Epithelial cell of proximal tubule (primary cell): ENCODE results near the gene YKT6. TPM values are rescaled to one million over a fixed set of nuclear protein-coding genes. Genes with fewer than 3 reads are reported as not detected.
A peak's percentile ranks its signal among the peaks of the same experiment; 100 is the strongest.
"Not testable (repeated sequence)": the region's sequence is repeated elsewhere in the genome, so short reads cannot be mapped to it uniquely, and the experiment has no call there.

Experiments used
- DNase-seq: peaks from one replicate; pipeline ENCODE4 v3.0.0-alpha.2; 2011; ENCODE audit warnings: low read depth
- H3K4me3 ChIP-seq: 2 replicates; pipeline ENCODE4 v1.5.1; 2011; ENCODE audit warnings: low read depth, mild to moderate bottlenecking, low read length
- total RNA-seq: library from RNA; depleted of rRNA; stranded (reverse); fragments of >200 nt; gene quantifications from 2 replicates; pipeline ENCODE4 v1.2.3, GENCODE V29; 2015
- TF ChIP-seq, protein P1 (sequence below): conservative IDR thresholded peaks from 2 replicates; pipeline ENCODE4 v1.5.1; 2012; ENCODE audit warnings: low read depth, mild to moderate bottlenecking, low read length

YKT6 gene
- total RNA-seq, 1 donor from 2014 or later: 79.3 TPM

DNA sequence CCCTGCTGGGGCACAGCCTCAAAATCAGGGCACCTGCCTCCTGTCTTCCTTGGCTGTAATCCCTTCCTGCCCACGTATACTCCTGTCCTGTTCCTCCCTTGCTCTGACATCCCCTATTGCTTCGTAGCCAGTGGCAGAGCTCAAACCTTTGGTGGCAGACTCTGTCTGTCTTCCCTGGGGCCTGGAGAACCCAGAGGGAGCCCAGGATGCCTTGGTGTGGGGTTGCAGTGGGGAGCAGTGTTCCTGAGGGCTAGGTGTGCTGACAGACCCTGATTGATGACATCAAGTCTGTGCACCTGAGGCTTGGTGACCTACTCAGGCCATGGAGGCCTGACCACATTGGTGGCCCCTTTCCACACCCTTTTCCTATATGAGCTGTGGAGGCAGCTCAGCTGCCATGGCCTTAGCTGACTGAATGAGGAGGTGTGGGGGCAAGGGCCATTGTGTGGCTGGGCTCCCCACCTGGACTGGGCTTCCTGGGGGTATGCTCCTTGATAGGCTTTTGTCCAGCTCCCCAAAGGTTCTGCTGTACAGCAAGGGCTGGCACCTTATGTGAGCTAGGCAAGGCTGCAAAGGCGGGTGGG lies 6.1 kb upstream of the YKT6 start:
- no peak for DNase-seq
- TF ChIP-seq, protein P1, sequence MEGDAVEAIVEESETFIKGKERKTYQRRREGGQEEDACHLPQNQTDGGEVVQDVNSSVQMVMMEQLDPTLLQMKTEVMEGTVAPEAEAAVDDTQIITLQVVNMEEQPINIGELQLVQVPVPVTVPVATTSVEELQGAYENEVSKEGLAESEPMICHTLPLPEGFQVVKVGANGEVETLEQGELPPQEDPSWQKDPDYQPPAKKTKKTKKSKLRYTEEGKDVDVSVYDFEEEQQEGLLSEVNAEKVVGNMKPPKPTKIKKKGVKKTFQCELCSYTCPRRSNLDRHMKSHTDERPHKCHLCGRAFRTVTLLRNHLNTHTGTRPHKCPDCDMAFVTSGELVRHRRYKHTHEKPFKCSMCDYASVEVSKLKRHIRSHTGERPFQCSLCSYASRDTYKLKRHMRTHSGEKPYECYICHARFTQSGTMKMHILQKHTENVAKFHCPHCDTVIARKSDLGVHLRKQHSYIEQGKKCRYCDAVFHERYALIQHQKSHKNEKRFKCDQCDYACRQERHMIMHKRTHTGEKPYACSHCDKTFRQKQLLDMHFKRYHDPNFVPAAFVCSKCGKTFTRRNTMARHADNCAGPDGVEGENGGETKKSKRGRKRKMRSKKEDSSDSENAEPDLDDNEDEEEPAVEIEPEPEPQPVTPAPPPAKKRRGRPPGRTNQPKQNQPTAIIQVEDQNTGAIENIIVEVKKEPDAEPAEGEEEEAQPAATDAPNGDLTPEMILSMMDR: no peak
- H3K4me3 ChIP-seq: no peak overlapping the region

DNA sequence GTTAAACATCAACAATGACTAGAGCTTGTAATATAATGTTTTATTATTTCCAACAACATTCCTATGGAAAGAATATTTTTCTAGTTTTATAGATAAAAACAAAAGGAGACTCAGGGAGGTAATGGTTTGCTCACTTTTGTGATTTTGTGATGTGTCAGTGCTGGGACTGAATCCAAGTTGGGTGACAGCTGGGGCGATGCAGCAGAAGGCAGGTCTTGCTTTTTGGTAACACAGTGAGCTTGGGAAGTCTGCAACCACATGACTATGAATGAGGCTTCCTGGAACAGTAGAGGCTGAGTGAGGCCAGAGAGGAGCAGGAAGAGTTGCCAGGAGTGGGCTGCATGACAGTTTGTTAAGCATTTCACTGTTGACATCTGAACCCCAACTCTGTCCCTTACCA lies 4.9 kb upstream of the YKT6 start:
- DNase-seq: no peak
- H3K4me3 ChIP-seq: no peak overlapping the region
- TF ChIP-seq, protein P1: no peak

DNA sequence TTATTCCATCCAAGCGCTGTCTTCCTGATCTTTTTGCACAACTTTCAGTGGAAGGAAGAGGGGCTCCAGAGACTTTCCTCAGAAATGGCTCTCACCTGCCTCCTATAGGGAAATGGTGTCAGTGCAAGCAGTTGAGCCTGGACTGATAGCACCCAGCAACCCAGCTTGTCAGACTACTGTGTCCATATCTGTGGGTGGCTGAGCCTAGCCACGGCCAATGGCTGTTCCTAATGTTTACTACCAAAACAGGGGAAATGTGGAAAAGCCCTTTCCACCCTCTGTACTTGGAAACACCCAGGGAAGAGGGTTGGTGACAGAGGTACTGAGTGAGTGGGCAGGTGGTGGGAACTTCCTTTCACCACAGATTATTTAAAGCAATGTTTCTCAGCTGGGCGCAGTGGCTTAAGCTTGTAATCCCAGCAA lies 4.3 kb upstream of the YKT6 start:
- DNase-seq: no peak
- no peak overlapping the region for H3K4me3 ChIP-seq
- TF ChIP-seq, protein P1: peak; percentile 85

DNA sequence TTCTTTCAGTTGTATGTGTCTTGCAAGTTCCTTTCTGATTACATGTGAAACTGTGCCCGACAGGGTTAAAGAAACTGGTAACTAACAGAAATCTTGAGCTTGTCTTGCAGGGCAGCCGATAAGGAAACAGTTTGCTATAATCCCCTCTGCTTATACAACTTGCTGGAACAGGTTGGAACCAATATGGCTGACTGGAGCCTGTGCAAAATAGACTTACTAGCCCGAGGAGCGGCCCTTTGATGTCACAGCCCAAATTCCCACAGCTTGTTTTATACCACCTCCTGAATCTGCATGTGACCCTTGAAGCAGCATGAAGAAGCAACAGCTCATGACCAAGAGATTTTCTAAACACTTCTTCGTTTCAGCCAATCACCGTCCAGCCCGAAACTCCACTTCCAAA lies 3.3 kb upstream of the YKT6 start:
- no peak overlapping the region for H3K4me3 ChIP-seq
- TF ChIP-seq, protein P1: no peak
- DNase-seq: no peak

DNA sequence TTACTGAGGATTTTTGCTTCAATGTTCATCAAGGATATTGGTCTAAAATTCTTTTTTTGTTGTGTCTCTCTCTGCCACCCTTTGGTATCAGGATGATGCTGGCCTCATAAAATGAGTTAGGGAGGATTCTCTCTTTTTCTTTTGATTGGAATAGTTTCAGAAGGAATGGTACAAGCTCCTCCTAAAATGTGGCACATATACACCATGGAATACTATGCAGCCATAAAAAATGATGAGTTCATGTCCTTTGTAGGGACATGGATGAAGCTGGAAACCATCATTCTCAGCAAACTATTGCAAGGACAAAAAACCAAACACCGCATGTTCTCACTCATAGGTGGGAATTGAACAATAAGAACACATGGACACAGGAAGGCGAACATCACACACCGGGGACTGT lies 615 bp upstream of the YKT6 start:
- not testable (repeated sequence) for H3K4me3 ChIP-seq, DNase-seq

DNA sequence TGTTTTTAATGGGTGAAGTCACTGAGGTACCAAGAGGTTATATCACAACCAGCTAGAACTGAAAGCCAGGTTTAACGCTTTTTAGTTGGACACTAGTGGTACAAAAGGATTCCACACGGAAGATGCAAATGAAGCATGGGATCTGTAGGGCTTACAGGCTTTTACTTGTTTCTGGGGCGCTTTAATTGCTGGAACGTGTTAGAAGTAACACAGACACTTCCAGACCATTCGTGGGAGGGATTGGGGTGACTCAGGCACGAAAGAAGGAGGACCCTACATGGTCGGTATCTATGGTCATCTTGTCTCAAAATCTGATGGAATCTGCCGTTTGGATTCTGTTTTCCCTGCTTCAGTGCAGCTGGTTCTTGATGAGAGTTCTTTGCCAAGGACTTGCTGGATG lies 1.0 kb downstream of the YKT6 start:
- H3K4me3 ChIP-seq: peak overlapping the region; percentile 82
- no peak for DNase-seq

DNA sequence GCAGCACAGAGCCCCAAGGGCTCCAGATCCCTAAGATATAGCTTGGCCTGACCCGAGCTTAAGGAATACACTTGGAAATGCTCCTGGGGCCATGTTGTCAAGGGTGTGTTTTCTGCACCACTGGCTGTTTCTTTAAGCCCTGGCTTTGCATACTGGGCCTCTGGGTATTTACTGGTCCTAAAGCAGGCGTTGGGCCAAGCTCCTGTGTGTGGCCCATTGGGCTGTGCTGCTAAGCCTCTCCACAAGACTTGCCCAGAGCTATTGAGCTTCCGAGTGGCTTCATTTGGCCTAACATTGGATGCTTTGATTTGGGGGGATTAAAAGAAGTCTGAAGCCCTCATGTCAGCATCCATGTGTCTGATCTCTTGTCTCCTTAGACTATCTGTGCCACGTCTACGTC lies 5.2 kb downstream of the YKT6 start:
- no peak for DNase-seq
- TF ChIP-seq, protein P1: no peak
- H3K4me3 ChIP-seq: no peak overlapping the region

More for the DNA sequence above, 1.0 kb downstream of the YKT6 start:
- TF ChIP-seq, protein P1: no peak
